ENCODE measurements around the gene POLR2E. TPM values are rescaled to one million over a fixed set of nuclear protein-coding genes. Genes with fewer than 3 reads are reported as not detected.
A peak's percentile ranks its signal among the peaks of the same experiment; 100 is the strongest.

POLR2E gene
- total and polyA plus RNA-seq, 2 of the 13 experiments (the other 11 are each of a cell fraction or from before 2014, with no cell fraction given): 140 to 272 TPM

GRCh38 chr19:1039646-1040475 is 55.3 kb downstream of the POLR2E start, which contains the start of gene ABCA7 (continued):
- TF ChIP-seq ATF6 (CRISPR knock-in tag; conservative IDR thresholded peaks at IDR 0.05): no peak
- TF ChIP-seq ZSCAN5A (CRISPR knock-in tag; IDR thresholded peaks at IDR 0.05; ENCODE audit: borderline replicate concordance): no peak
- TF ChIP-seq ZNF792 (CRISPR knock-in tag; IDR thresholded peaks at IDR 0.05): no peak
- peak; percentile 53; the same call in 1 of the 2 replicates for TF ChIP-seq HDAC1 (CRISPR knock-in tag; IDR thresholded peaks at IDR 0.05)
- TF ChIP-seq MLLT10 (CRISPR knock-in tag; IDR thresholded peaks at IDR 0.05): no peak
- TF ChIP-seq ISX (CRISPR knock-in tag; conservative IDR thresholded peaks at IDR 0.05): no peak
- TF ChIP-seq AGO2 (optimal IDR thresholded peaks at IDR 0.05; ENCODE audit: low read depth, low read length): peak; percentile 83
- no peak for TF ChIP-seq ATAD3A (CRISPR knock-in tag; IDR thresholded peaks at IDR 0.05)
- peak; percentile 78 for TF ChIP-seq ZNF24 (IDR thresholded peaks at IDR 0.05)
- TF ChIP-seq TCF12 (IDR thresholded peaks at IDR 0.05): no peak
- TF ChIP-seq TCF12 (CRISPR knock-in tag; IDR thresholded peaks at IDR 0.05): no peak
- no peak for TF ChIP-seq ZBTB39 (CRISPR knock-in tag; IDR thresholded peaks at IDR 0.05)
- peak; percentile 82; the same call in 1 of the 2 replicates for TF ChIP-seq ATF7-NPFF (CRISPR knock-in tag; IDR thresholded peaks at IDR 0.05; ENCODE audit: low read depth)
- TF ChIP-seq MED13 (CRISPR knock-in tag; IDR thresholded peaks at IDR 0.05): no peak
- TF ChIP-seq SRSF4 (IDR thresholded peaks at IDR 0.05; ENCODE audit: low read depth, low read length, poor library complexity, severe bottlenecking): no peak
- TF ChIP-seq HDAC2 (CRISPR knock-in tag; IDR thresholded peaks at IDR 0.05): peak; percentile 60; the same call in 1 of the 2 replicates
- TF ChIP-seq, protein P1, sequence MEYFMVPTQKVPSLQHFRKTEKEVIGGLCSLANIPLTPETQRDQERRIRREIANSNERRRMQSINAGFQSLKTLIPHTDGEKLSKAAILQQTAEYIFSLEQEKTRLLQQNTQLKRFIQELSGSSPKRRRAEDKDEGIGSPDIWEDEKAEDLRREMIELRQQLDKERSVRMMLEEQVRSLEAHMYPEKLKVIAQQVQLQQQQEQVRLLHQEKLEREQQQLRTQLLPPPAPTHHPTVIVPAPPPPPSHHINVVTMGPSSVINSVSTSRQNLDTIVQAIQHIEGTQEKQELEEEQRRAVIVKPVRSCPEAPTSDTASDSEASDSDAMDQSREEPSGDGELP (IDR thresholded peaks at IDR 0.05; ENCODE audit: borderline replicate concordance, low read depth): peak; percentile 50; the same call in 1 of the 2 replicates
- TF ChIP-seq, protein P2, sequence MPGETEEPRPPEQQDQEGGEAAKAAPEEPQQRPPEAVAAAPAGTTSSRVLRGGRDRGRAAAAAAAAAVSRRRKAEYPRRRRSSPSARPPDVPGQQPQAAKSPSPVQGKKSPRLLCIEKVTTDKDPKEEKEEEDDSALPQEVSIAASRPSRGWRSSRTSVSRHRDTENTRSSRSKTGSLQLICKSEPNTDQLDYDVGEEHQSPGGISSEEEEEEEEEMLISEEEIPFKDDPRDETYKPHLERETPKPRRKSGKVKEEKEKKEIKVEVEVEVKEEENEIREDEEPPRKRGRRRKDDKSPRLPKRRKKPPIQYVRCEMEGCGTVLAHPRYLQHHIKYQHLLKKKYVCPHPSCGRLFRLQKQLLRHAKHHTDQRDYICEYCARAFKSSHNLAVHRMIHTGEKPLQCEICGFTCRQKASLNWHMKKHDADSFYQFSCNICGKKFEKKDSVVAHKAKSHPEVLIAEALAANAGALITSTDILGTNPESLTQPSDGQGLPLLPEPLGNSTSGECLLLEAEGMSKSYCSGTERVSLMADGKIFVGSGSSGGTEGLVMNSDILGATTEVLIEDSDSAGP (CRISPR knock-in tag; IDR thresholded peaks at IDR 0.05; ENCODE audit: borderline replicate concordance): peak; percentile 100
- no peak for TF ChIP-seq SRY (CRISPR knock-in tag; IDR thresholded peaks at IDR 0.05)
- TF ChIP-seq TRIM24 (CRISPR knock-in tag; IDR thresholded peaks at IDR 0.05): no peak
- no peak for TF ChIP-seq MEIS2 (CRISPR knock-in tag; IDR thresholded peaks at IDR 0.05)
- TF ChIP-seq PAX8 (CRISPR knock-in tag; IDR thresholded peaks at IDR 0.05; ENCODE audit: borderline replicate concordance): no peak
- TF ChIP-seq SP5 (CRISPR knock-in tag; IDR thresholded peaks at IDR 0.05; ENCODE audit: borderline replicate concordance, low read depth): peak; percentile 51; the same call in 1 of the 2 replicates
